ENCODE data around the gene HHIP.

Gene HHIP

DNA sequence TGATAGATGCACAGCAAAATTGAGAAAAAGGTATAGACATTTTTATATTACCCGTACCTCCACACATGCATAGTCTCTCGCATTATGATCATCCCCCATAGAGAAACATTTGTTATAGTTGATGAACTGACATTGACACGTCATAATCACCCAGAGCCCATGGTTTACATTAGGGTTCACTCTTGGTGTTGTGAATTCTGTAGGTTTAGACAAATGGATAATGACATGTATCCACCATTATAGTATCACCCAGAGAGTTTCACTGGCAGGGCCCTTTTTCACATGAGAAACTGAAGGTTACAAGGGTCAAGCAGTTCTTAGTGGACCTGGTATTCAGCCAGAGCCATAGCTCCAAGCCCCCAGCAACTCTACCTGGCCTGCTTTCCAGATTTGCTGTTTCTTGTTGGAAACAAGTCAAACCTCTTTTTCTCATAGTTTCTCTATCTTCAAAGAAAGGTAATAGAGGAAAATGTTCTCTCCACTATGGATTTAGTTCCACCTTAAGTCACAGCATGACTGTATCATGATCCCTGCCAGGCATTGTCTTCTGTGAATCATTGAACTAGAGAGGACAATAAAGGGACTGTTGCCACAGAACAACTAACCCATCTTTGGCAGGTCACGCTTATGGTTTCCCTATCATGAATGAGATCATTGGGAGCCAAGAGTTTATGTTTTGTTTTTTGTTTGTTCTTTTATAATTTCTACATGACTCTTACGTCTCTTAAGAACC is 64.0 kb downstream of the HHIP start:
- no peak for DNase-seq (ENCODE audit: low read depth)

DNA sequence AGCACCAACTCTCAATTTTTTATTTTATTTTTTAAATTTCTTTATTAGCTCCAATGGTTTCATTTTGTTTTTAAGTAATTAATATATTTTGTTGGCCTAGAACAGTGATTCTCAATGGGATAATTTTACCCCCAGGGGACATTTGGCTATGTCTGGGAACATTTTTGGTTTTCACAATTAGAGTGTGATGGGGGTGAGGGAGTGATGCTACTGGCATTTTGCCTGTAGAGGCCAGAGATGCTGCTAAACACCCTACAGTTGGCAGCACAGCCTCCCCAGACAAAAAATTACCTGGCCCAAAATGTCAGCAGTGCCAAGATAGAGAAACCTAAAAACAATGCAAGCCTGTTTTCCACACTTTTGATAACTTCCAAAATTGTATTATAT is 64.6 kb downstream of the HHIP start:
- DNase-seq (ENCODE audit: low read depth) = no peak

DNA sequence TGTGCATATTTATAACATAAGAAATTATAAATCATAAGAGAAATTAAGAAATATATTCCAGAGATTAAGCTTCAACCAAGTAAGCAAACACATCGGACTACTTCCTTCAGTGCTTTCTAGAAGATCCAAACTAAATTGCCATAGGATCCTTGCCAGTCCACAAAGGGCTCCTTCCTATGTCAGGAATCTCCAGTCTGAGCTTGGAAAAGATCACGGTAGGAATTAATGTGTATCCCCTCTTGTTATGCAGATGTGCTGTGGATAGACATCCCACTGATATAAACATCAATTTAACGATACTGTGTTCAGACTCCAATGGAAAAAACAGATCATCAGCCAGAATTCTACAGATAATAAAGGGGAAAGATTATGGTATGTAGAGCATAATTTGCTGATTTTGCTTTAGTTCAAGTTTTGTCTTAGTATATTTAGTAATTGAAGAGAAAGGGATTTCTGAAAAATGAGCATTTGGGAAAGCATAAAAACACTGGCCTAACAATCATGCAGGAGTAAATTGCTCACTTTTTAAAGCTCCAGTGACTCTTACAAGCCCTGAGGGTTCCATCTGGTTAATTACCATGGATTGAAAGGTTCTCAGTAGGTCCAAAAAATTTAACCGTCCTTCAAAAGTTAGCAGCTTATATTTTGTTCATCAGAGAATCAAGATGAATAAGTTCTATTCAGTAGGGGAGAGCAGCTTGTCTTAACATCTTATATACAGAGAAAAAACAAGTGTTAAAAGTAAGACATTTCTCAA is 65.9 kb downstream of the HHIP start:
- DNase-seq (ENCODE audit: low read depth) = no peak

DNA sequence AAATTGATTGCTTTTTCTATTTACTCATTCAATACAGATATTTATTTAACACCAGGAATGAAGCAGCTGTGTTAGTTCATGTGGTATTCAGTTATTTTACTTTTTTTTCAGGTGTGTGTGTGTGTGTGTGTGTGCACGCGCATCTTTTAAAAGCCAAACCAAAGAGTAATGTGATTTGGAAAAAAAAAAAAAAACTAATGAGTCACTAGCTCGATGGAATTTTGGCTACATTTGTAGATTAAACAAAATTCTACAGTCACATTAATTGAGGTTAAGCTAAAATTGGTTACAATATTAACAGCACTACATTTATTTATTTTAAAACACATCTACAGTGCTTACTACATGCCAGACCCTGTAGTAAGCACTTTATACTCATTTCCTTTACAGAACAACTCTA is 66.8 kb downstream of the HHIP start:
- no peak for DNase-seq (ENCODE audit: low read depth)

DNA sequence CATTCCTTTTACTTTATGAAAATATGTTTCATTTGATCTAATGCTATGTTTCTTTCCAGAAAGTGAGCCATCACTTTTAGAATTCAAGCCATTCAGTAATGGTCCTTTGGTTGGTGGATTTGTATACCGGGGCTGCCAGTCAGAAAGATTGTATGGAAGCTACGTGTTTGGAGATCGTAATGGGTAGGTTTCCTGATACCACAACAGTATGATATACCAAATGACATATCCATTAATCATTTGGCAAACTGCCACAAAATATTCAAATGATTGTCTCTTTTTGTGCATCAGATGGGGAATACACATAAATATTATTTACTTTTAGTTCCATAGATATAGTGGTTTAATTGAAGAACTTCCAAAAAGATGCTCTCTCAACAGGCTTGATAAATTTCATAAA is 68.2 kb downstream of the HHIP start:
- no peak for DNase-seq (ENCODE audit: low read depth)

DNA sequence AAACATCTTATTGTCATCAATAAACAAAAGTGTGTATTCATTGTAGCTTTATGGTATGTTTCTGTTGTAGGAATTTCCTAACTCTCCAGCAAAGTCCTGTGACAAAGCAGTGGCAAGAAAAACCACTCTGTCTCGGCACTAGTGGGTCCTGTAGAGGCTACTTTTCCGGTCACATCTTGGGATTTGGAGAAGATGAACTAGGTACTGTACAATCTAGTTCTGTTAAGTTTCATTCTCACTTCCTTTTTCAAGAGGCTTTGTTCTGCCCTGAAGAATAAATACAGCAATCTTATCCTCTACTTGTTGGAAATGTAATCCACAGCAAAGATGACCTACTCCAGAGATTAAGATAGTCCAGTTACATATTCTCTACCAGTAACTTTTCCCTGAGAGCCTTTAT is 69.3 kb downstream of the HHIP start:
- no peak for DNase-seq (ENCODE audit: low read depth)

DNA sequence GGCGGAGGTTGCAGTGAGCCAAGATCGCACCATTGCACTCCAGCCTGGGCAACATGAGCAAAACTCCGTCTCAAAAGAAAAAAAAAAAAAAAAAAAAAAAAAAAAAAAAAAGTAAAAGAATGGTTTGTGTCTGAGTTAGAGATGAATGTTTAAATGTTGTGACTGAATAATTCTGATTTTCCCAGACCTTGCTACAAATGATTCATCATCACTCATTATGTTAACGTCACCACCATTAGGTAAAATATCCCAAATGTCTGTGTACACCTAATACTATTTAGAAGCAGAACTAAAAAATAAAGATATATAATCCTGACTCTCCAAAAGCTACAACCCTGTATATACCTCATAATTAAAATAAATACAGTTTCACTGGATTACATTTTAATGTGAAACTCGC is 70.8 kb downstream of the HHIP start:
- no peak for DNase-seq (ENCODE audit: low read depth)

DNA sequence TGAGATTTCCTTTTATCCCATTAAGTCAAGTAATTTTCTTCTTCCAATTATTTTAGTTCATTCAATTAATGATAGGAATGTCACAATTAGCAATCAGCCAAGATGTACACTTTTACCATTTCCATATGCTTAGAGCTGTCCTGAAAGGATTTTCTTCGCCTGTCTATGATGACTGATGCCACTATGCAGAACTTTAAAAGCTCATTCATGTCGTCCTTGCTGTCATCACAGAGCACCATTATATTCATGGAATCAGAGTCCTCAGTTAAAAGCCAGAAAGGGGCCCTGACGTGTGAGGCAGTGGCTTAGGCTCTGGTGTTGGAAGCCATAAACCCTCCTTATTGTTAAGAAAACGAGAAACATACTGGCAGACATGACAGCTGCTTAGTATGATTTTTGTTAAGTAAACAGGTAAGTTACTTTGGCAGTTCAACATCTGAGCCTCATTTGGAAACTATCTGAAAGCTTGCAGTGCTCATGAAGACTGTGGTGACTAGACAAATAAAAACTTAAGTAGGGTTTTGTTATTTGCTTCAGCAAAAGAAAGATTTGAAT is 73.1 kb downstream of the HHIP start:
- DNase-seq (ENCODE audit: low read depth) = no peak

DNA sequence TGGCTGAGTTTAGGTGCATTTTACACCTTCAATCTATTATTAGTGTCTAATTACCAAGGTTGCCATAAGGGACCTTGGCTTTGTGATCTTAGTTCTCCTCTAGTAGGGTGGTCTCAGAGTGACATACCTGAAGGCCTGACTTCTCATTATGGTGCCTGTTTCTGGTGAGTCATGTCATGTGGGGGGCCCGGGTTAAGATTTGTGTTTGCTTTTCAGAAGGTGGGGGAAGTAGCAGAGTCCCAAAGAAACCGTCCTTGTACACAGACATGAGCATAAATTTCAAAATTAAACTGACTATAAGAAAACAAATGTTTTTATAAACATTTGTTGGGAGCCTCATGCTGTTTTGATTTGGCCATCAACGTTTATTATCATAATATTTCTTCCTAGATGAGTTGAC is 74.5 kb downstream of the HHIP start:
- DNase-seq (ENCODE audit: low read depth) = no peak

DNA sequence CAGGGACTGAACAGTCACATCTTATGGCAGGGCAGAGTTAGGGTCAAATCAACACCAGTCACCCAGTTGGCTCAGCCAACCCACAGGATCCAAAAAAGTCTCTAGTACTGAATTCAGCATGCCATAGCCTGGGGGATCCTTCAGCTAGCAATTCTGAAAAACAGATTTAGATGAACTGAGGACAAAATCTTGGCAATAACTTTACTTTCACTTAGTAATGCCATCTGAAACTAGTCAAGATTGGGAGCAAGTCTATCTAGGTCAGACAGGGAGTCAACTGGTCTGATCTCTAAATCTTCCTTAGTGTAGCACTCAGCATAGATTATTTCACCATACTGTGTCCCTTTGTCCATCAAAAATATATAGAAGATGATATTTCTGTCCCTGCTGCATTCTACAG is 76.0 kb downstream of the HHIP start:
- no peak for DNase-seq (ENCODE audit: low read depth)

DNA sequence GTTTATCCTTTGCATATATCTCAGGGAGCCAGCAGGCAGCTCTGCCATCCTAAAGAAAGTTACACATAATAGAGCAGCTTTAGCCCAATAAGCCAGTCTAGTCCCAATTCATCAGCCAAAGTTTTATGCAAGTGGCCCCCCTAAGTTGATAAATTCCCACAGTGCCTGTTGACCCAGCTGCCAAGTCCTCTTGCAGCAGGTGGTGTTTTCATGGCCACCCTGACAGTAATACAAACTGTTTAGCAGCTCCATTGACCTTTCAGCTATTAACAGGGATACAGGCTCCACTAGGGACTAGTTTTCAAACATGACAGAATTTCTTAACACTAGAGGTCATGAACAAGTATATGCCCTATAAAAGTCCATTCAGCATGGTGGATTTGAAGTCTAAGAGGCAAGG is 77.5 kb downstream of the HHIP start:
- no peak for DNase-seq (ENCODE audit: low read depth)

DNA sequence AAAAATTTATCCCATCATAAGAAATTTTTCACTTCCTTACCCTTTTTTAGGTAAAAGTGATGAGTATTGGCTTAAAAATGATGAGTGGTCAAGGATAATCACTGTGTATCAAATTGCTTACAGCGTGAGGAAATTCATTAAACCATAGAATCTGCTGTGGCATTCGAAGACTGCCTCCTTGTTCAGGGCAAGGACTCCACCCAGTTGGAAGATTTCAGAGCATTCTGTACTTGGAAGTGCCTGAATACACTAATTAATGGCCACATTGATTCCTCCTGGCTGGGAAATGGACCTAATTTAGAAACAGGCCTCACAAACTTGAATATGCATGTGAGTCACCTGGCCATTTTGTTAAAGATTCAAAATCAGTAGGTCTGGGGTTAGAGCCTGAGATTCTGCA is 83.2 kb downstream of the HHIP start:
- no peak for DNase-seq (ENCODE audit: low read depth)

DNA sequence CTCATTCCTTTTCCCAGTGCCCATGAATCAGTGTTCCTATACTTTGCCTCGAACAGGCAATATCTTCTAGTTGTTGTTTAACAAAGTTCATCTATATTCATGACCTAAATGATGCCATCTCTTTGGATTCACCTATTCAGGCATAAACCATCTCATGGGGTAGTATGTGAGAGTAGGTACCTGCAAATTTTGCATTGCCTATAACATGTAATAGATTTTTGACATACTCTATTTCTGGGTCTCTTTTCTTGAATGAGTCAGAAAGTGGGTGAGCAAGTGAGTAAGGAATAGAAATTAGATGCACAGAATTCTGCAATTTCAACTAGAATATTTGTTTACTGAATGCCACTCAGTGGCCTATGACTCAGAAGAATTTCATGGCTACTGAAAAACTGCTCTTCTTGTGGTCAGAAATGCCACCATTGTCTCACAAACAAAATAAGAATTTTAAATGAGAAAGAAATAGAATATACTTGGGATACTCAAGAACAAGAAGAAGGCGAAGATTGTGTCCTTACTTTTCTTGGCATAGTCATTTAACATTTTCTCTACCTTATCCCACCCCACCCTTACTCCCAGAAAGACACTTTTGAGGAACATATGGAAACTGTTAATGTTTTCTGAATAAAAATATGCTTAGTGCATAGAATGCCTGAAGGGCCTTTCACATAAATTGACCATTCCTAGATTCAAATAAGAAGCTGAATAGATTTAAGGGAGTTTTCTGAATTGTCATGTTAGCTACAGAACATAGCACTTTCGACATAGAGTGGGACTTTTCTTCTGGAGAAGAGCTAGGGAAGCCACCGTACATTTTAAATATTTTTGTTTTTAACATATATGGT is 86.8 kb downstream of the HHIP start:
- DNase-seq (ENCODE audit: low read depth) = no peak

DNA sequence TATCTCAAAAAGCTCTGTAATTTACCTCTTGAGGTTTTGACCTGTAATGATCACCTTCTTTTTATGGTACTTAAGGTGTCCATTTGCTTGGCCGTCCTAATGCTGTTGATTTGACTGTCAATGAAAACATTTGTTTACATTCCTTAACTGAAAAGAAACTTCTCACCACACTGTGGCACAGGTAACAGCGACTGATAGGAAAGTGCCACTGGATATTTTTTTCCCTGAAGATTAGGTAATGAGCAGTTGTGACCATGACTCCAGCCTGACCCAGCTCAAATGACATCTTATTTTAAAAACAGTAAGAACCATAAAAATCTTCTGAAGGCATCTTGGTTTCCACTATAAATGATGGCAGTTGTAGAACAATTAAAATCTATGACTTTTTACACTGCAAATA is 87.6 kb downstream of the HHIP start:
- no peak for DNase-seq (ENCODE audit: low read depth)

DNA sequence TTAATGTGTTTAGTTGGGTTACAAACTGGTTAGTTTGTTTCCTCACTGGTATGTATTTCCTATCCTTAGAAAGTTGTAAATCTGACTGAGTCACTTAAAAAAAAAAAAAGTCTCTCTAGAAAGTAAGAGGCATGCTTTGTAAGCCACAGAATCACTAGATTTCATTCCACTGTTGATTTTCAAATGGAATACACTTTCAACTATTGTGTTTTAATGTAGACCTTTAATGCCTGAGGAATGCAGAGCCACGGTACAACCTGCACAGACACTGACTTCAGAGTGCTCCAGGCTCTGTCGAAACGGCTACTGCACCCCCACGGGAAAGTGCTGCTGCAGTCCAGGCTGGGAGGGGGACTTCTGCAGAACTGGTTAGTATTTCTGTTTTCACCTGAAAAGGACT is 88.6 kb downstream of the HHIP start:
- DNase-seq (ENCODE audit: low read depth) = no peak

DNA sequence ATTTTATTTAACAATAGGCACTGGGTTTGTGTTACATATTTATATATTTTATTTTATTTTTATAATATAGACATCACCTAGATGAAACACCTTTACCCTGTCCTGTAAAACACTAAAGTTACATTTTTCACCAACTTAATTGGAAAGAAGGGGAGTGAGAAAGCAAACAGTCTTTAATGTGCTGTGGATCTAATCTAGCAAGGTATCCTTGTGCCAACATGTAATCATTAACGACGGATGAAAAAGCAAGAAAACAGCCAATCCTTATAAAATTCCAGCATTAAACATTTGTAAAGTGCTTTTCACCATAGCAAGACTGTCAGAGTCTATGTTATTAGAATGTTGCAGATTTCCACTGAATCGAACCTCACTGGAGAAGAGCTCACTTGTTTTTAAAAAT is 92.7 kb downstream of the HHIP start:
- DNase-seq (ENCODE audit: low read depth) = no peak

DNA sequence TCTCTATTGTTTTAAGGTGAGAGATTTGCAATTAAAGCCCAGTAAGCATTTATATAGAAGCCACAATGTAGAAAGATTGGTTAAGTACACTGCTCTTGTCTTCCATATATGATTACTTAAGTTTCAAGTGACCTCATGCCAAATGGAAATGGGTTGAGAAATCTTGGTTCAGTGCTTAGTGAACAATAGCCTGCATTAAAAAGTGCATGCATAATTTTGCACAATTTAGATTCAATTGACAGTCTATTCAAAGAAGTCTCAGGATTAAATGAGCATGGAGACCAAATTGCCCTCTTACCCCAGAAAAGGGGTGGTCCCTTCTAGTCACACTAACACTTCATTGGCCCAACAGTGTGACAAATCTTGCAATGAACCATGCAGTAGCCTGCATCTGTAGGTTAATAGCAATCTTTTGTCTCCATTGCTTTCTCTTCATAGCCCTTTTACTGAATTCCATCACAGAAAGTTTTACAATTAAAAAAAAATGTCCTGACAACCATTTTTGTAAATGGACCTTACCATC is 93.6 kb downstream of the HHIP start:
- no peak for DNase-seq (ENCODE audit: low read depth)

DNA sequence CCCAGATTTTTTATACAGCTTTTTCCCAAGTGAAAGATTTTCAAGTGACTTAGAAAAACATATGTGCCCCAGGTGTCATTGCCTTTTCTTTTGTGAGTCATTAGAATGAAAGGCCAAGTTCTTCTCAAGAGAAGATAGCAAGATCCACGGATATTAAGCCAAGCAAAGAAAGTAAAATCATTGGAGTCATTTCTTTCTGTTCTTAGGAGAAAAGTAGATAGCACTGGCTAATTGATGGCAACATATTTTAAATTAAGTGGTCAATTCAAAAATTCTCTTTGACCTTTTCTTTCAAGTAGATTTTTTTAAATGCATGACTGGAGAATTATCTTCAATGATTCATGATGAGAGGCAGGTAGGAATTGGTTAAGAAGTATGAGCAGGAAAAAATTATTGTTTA is 94.4 kb downstream of the HHIP start:
- DNase-seq (ENCODE audit: low read depth) = no peak

DNA sequence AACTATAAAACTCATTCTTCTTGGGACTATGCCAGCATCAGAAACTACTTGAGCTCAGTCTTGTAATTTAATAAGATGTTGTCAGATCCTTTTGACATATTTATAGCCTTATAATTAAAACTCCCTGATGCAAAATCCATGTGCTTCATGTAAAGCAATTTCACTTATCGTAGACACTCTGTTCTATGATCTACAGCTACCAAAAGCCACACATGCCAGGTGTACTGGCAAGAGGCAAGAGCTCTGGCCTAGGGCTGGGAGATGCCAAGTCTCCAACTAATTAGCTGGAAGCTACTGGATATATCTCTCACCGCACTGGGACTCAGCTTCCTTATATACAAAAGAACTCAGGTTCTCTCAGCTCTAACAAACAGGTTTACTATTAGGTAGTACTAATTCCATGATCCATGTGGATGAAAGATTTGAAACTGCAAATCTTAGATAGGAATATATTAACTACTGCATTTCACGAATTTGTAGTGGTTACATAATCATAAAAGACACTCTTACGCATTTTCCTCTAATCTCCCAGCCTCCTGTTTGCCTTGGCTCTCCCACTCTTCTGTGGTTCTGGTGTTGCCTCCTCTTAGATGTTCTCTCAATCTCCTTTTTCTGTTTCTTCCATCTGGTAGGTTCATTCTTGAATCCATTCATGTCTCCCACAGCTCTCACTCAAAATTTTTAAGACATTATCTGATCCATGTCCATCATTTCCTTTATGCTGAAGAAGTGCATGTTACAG is 103.0 kb downstream of the HHIP start:
- DNase-seq (ENCODE audit: low read depth) = no peak

DNA sequence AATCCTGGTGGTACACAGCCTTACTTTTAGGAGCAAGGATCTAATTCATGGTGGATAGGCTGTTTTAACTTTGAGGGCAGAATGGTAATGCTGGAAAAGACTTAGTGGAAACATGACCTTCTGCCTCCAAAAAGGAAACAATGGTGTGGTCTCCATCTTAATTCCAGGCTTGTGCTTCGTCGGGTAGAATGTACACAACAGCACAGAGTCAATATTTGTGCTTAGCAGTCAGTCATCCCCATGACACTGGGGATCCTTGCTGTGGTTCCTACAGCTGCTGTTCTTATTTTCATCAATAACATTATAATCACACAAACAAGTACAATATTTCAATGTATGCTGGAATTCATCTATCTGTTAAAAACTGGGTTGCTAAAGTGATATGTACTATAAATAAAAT is 104.4 kb downstream of the HHIP start:
- DNase-seq (ENCODE audit: low read depth) = no peak

DNA sequence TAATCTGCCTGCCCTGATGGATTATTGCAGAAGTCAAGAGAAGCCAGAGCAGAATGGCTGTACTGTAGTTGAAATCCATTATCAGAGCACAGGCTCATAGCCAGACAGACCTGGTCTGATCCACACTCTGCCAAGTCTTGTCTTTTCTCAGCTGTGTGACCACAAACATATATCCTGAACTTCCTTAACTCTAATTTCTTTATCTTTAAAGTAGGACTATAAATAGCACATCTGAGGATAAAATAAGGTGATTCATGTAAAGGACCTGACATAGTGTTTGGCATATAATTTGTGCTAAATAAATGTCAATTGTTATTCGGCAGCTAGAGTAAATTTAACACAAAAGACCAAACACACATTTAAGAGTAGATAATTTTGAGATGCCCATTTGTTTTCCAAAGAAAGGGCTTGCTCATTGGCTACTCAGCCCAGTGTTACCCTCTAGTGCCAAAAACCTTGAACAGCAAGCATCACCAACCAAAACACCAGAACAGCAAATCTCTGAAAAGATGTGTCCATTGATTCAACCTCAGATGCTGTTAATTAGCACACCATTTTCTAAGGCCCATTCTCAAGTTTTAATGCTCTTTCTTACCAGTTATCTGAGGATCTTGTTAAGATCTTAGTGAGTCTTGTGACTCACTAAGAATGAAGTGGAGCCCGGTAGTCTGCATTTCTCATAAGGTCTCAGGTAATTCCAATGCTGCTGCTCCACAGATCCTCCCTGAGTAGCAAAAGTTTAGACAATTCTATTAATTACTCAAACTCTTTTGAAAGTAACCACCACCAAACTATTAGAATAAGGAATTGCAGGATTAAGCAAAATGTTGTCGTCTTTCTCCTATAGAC is 108.8 kb downstream of the HHIP start:
- no peak for DNase-seq (ENCODE audit: low read depth)
